K562 (cell line): ENCODE results near the gene OBSCN. TPM values are rescaled to one million over a fixed set of nuclear protein-coding genes. Genes with fewer than 3 reads are reported as not detected.
A peak's percentile ranks its signal among the peaks of the same experiment; 100 is the strongest.

Experiments used
- ATAC-seq: fragments of 200-7000 bp; cut with Tn5 transposase; 3 replicates; pipeline ENCODE4 v1.9.1; 2020; ENCODE audit warnings: moderate library complexity
- BruUV-seq: library from RNA; stranded (reverse); fragments of 400-500 nt; replicated peaks from 2 replicates; lab custom pipeline; 2021; lab: Mats Ljungman, UMichigan
- CTCF ChIA-PET: fragments of 300-600 bp; formaldehyde crosslinking; extraction: SDS; loops from one replicate; lab custom pipeline; 2021; ENCODE audit warnings: low intra/inter-chr PET ratio; lab: Yijun Ruan, JAX
- POLR2A ChIA-PET: fragments of 300-600, 350-650 bp; sonication (Branson Sonifier 250); formaldehyde crosslinking; extraction: SDS; loops from one replicate; lab custom pipeline; 2021; ENCODE audit warnings: antibody characterized with exemption, inconsistent platforms; lab: Yijun Ruan, JAX
- DNase-seq, 4 experiments: peaks; one replicate each; pipeline versions ENCODE4 v3.0.0 to v3.0.0-alpha.2; 2011 to 2018; ENCODE audit warnings: low spot score in 3 of 4, mixed read lengths in 3 of 4; ENCODE audit errors: extremely low read depth in 1 of 4
- FAIRE-seq: peaks from 2 replicates; lab custom pipeline; 2011; peaks lifted over from hg19 to GRCh38; lab: Jason Lieb, UNC
- H2AFZ ChIP-seq: 2 replicates; pipeline ENCODE4 v1.6.0; 2011; ENCODE audit warnings: low read depth, low read length, control low read depth, inconsistent platforms
- H3K27ac ChIP-seq: fragments of 200-600 bp; 3 replicates; pipeline ENCODE4 v1.8.0; 2011; ENCODE audit warnings: low read depth, mild to moderate bottlenecking, control low read depth, inconsistent platforms, low read length, moderate library complexity, mixed read lengths; ENCODE audit errors: extremely low read depth
- H3K27me3 ChIP-seq, 2 experiments: fragments of 300-600 bp in 1 of 2; 2 replicates in 1 of 2; 3 replicates in 1 of 2; pipeline versions ENCODE4 v1.6.0 to v1.8.0; 2011; ENCODE audit warnings: inconsistent platforms in 2 of 2, low read length in 2 of 2, mild to moderate bottlenecking in 1 of 2, mixed read lengths in 1 of 2, moderate library complexity in 1 of 2; ENCODE audit not compliant: control insufficient read depth in 2 of 2, insufficient read depth in 2 of 2
- H3K36me3 ChIP-seq: fragments of 300-600 bp; 3 replicates; pipeline ENCODE4 v1.8.0; 2011; ENCODE audit warnings: mild to moderate bottlenecking, low read length, inconsistent platforms; ENCODE audit not compliant: control insufficient read depth, insufficient read depth
- H3K4me1 ChIP-seq, 2 experiments: fragments of 200-600 bp in 1 of 2; replicated peaks in 1 of 2; 2 replicates in 1 of 2; 3 replicates in 1 of 2; pipeline versions ENCODE4 v1.5.1 to v1.8.0; 2011; ENCODE audit warnings: inconsistent platforms in 2 of 2, low read length in 2 of 2, mild to moderate bottlenecking in 1 of 2, mixed read lengths in 1 of 2, moderate library complexity in 1 of 2; ENCODE audit not compliant: control insufficient read depth in 2 of 2, insufficient read depth in 2 of 2
- H3K4me2 ChIP-seq: 2 replicates; pipeline ENCODE4 v1.6.1; 2011; ENCODE audit warnings: low read length, control low read depth, inconsistent platforms, mixed read lengths; ENCODE audit not compliant: insufficient read depth
- H3K4me3 ChIP-seq: fragments of 200-600 bp; sonication (generic), shearing (Covaris generic); 2 replicates; pipeline ENCODE4 v1.5.1; 2016; ENCODE audit warnings: control low read depth, inconsistent platforms
- H3K79me2 ChIP-seq: fragments of 200-600 bp; 3 replicates; pipeline ENCODE4 v1.8.0; 2011; ENCODE audit warnings: low read length, inconsistent platforms; ENCODE audit not compliant: control insufficient read depth, insufficient read depth
- H3K9ac ChIP-seq, 2 experiments: 2 replicates each; pipeline versions ENCODE4 v1.6.0 to v1.6.1; 2011; ENCODE audit warnings: low read depth in 2 of 2, low read length in 2 of 2, control low read depth in 1 of 2, inconsistent platforms in 1 of 2, mild to moderate bottlenecking in 1 of 2, mixed read lengths in 1 of 2; ENCODE audit not compliant: insufficient read depth in 1 of 2
- H3K9me1 ChIP-seq: one replicate; pipeline ENCODE4 v1.6.0; 2011; ENCODE audit warnings: inconsistent platforms, mild to moderate bottlenecking, low read length, moderate library complexity; ENCODE audit not compliant: control insufficient read depth, insufficient read depth
- H3K9me3 ChIP-seq: replicated peaks from 2 replicates; pipeline ENCODE4 v1.5.1; 2011; ENCODE audit warnings: low read depth, low read length, inconsistent platforms; ENCODE audit not compliant: control insufficient read depth, insufficient read depth
- H4K20me1 ChIP-seq: replicated peaks from 2 replicates; pipeline ENCODE4 v1.6.1; 2011; ENCODE audit warnings: low read length, inconsistent platforms, mixed read lengths; ENCODE audit not compliant: control insufficient read depth, insufficient read depth
- CBFA2T2 ChIP-seq: fragments of 450-650 bp; conservative IDR thresholded peaks from 2 replicates; pipeline ENCODE4 v1.6.1; 2017; ENCODE audit warnings: mild to moderate bottlenecking
- ILK ChIP-seq: fragments of 450-650 bp; IDR thresholded peaks from 2 replicates; pipeline ENCODE4 v1.6.1; 2016; ENCODE audit warnings: missing genetic modification characterization, low read depth, mild to moderate bottlenecking, missing compliant biosample characterization, moderate library complexity, borderline replicate concordance
- JUND ChIP-seq, 2 experiments: IDR thresholded peaks; 2 replicates in 1 of 2; 3 replicates in 1 of 2; pipeline ENCODE4 v1.6.1; 2011; ENCODE audit warnings: borderline replicate concordance in 2 of 2, low read depth in 2 of 2, low read length in 2 of 2, improper control_type of control experiment in 1 of 2, missing biosample characterization in 1 of 2, missing genetic modification characterization in 1 of 2, missing genetic modification reagents in 1 of 2
- KAT7 ChIP-seq: sonication (generic); formaldehyde crosslinking; IDR thresholded peaks from 2 replicates; pipeline ENCODE4 v1.8.0; 2022; ENCODE audit warnings: missing genetic modification reagents, mild to moderate bottlenecking, borderline replicate concordance
- MTA3 ChIP-seq: fragments of 450-650 bp; formaldehyde crosslinking; IDR thresholded peaks from 2 replicates; pipeline ENCODE4 v1.6.1; 2017; ENCODE audit warnings: mild to moderate bottlenecking, borderline replicate concordance
- NCOA4 ChIP-seq: fragments of 450-650 bp; IDR thresholded peaks from 2 replicates; pipeline ENCODE4 v1.6.1; 2018; ENCODE audit warnings: mild to moderate bottlenecking; ENCODE audit not compliant: partially characterized antibody
- PTTG1 ChIP-seq: fragments of 450-650 bp; IDR thresholded peaks from 2 replicates; pipeline ENCODE4 v1.6.1; 2016; ENCODE audit warnings: low read depth, mild to moderate bottlenecking, missing genetic modification characterization, missing compliant biosample characterization
- XRCC5 ChIP-seq: fragments of 200-400 bp; formaldehyde crosslinking; IDR thresholded peaks from 2 replicates; pipeline ENCODE4 v1.6.1; 2017; ENCODE audit warnings: low read depth, mild to moderate bottlenecking, low read length
- ZBTB1 ChIP-seq: sonication (generic); formaldehyde crosslinking; IDR thresholded peaks from 2 replicates; pipeline ENCODE4 v1.8.1; 2023; ENCODE audit warnings: missing genetic modification reagents, low read depth, mild to moderate bottlenecking, borderline replicate concordance
- ZNF561 ChIP-seq: fragments of 450-650 bp; formaldehyde crosslinking; conservative IDR thresholded peaks from 2 replicates; pipeline ENCODE4 v1.4.0; 2020; ENCODE audit warnings: mild to moderate bottlenecking, moderate library complexity
- ZNF668 ChIP-seq: fragments of 250-450 bp; sonication (Bioruptor Pico); IDR thresholded peaks from 2 replicates; pipeline ENCODE4 v1.8.0; 2022; ENCODE audit warnings: mild to moderate bottlenecking, inconsistent platforms
- WGBS: fragments of 100-300 bp; shearing (Covaris generic); methylation state at CpG from one replicate; pipeline ENCODE4 v1.1.6; 2016; ENCODE audit warnings: low coverage, mixed read lengths; ENCODE audit not compliant: insufficient coverage; ENCODE audit errors: missing lambda C conversion rate; 5-methylcytosine and 5-hydroxymethylcytosine counted together
- in situ Hi-C: fragments of 300-500 bp; cut with MboI; formaldehyde crosslinking; loops from 4 replicates; pipeline ENCODE4 v1.15.0; 2018; ENCODE audit warnings: inconsistent platforms, mixed read lengths
- intact Hi-C: fragments of 100-400 bp; cut with micrococcal nuclease; formaldehyde crosslinking; loops from 2 replicates; pipeline ENCODE4 v1.14.2; 2022
- polyA plus RNA-seq, 8 experiments: library from polyadenylated mRNA; depleted of rRNA in 4 of 8; stranded (reverse) in 5 of 8; unstranded in 3 of 8; fragments of >200 nt; fragmentation: Nextera tagmentation in 2 of 8; fragmentation: Illumina TruSeq in 1 of 8; extraction: Ambion mirVana in 2 of 8; extraction: Trizol in 1 of 8; gene quantifications; 2 replicates each; pipeline versions ENCODE4 v1.2.1 to v1.2.3, GENCODE V29; 2011 to 2014; ENCODE audit warnings: inconsistent platforms in 1 of 8, missing spikeins in 1 of 8
- total RNA-seq, 7 experiments: library from RNA; depleted of rRNA in 6 of 7; stranded (reverse); fragments of >200 nt in 6 of 7; fragmentation: Illumina TruSeq in 2 of 7; extraction: Trizol in 2 of 7; gene quantifications; 2 replicates each; pipeline versions ENCODE4 v1.2.1 to v1.2.3, GENCODE V29; 2011 to 2021; ENCODE audit warnings: low replicate concordance in 1 of 7

OBSCN gene
- total and polyA plus RNA-seq, 9 of the 15 experiments (the other 6 are each of a cell fraction or from before 2014, with no cell fraction given): 0.18 to 19.7 (median 3.6) TPM

DNA sequence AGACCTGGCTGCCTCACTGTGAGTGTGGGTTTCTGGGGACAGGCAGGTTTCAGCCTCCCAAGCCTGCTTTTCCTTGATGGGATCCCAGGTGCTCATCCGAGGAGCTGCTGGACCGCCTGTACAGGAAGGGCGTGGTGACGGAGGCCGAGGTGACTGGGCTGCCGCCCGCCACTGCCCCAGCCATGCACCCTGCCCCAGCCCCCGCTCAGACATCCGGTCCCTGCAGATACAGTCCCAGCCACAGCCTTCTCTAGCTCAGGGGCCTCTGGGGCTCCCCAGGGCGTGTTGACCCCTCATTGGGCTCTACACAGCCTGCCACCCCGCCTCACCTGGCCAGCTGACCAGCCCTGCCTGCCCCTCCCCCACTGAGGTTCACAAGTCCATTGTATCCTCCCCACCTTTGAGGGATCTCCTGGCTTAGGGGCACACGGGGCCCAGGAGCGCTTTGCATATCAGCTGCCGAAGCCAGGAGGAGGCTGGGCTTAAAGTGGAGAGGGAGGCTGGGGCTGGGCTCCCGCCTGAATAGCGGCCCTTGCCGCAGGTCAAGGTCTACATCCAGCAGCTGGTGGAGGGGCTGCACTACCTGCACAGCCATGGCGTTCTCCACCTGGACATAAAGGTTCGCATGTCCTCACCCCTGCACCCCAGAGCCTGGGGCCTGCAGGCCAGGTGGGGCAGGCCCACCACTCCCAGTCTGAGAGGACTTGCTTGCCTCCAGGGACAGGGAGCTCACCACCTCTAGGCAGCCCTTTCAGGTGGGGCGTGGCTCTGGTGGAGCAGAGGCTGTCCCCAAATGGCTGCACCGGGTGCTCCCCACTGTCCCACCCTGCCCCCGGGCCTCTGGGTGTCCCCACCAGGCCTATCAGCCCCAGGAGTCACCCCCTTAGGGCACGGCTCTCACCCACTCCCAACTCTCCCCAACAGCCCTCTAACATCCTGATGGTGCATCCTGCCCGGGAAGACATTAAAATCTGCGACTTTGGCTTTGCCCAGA, 160.3 kb downstream of the OBSCN start:
- intact Hi-C loops (loop anchor here (2.0 kb wide), 1 partner anchor 89 kb away; a partner anchor contains a TSS), in situ Hi-C loops (no loop called here)
- Histone ChIP-seq H3K9me3 (no peaks in the 10 kb centered on the region), H3K4me1 (peaks cover 48 to 96% of the 10 kb centered on the region in 2 experiments), H3K9me1 (no peaks in the 10 kb centered on the region), H3K27ac (peak overlapping the region; percentile 85), H4K20me1 (no peaks in the 10 kb centered on the region), H3K9ac (peak overlapping the region; percentile 71 to 91), H3K4me2 (peak overlapping the region; percentile 81), H3K27me3 (no peaks in the 10 kb centered on the region), H3K36me3 (no peaks in the 10 kb centered on the region), H2AFZ (peak overlapping the region; percentile 80), H3K79me2 (peaks cover 20% of the 10 kb centered on the region; the same call in 2 of the 3 replicates), H3K4me3 (peak overlapping the region; percentile 34)
- ATAC-seq (peak; percentile 85), DNase-seq (peak; percentile 95 to 96 (median 96)), FAIRE-seq (peak; percentile 93)
- no TSS peak for BruUV-seq
- 5% methylated on average over 23 of the region's 25 CpGs for WGBS
- ChIA-PET POLR2A (interaction anchor here (0.6 to 1.8 kb wide), 5 partner anchors 9 to 151 kb away, joined by 3 to 16 read pairs (median 4); a partner anchor contains a TSS), CTCF (interaction anchor here (0.6 kb wide), 2 partner anchors 47 to 156 kb away, joined by 4 read pairs; no protein-coding TSS in a partner anchor)
- TF ChIP-seq JUND (IDR thresholded peaks at IDR 0.05; ENCODE audit: borderline replicate concordance, low read depth, low read length) (peak; percentile 67), JUND (tag; IDR thresholded peaks at IDR 0.05; ENCODE audit: borderline replicate concordance, low read depth, low read length) (no peak; the same call in 2 of the 3 replicates), PTTG1 (no peak), XRCC5 (no peak), MTA3 (peak; percentile 52; the same call in 1 of the 2 replicates), ILK (tag) (no peak), ZNF561 (no peak), KAT7 (CRISPR knock-in tag) (0 out of 2 replicates have a peak, but pooled peaks have one; percentile 71), CBFA2T2 (peak; percentile 61), NCOA4 (no peak), ZNF668 (CRISPR knock-in tag) (peak; percentile 39; the same call in 1 of the 2 replicates), ZBTB1 (CRISPR knock-in tag) (0 out of 2 replicates have a peak, but pooled peaks have one; percentile 41)
